ENCODE results near the gene BACH2. TPM values are rescaled to one million over a fixed set of nuclear protein-coding genes. Genes with fewer than 3 reads are reported as not detected.

The BACH2 gene
- 0.84 and 3.7 TPM in 2 replicates for total RNA-seq

DNA sequence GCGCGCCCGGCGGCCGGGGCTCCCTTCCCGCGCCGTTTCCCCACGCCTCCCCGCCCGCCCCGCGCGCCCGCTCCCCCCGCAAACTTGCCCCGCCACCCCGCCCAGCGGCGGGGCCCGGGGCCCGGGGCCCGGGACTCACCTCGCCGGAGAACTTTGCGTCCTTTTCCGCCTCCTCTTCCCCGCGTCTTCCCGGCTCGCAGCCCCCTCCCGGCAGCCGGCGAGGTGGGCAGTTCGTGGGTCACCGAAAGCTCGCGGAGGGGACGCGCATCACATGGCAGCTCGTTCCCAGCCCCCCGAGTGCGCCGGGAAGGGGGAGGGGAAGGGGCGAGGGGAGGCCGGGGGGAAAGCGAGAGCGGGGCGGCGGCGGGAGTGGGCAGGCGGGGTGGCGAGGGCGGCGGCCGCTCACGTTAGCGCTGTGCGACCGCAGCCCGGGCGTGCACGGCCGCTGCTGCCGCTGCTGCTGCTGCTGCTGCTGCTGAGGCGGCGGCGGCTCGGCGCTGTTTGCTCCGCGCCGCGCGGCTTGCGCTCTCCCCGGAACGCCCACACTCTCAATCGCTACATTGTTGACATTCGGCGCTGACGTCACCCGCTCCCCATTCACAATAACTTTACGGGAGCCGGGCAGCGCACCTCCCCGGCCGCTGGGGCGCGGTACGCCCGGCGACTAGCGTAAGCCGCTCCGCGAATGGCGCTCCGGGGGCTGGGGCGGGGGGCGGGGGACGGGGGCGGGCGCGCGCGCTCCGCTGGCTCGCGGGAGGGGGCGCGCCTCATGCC is at the start of gene BACH2:
Gene BACH2 (minus strand): TSS at position 503 of the 774 bp plus-strand sequence. CDS start 287,999 bp downstream, outside the sequence.

DNA sequence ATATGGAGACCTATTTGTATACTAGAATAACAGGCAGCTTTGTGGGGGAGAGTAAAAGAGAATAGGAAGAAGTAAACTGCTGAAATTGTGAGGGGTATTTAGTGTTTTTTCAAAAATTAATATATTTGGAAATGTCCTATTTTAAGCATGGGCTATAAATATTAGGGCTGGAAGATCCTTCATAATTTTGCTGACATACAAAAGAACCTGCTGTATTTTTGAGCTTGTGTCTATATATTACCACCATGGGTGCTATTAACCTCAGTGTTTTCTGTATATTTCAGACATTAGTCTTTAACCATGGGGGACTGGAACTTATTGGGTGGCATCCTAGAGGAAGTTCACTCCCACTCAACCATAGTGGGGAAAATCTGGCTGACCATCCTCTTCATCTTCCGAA is 402.5 kb downstream of the BACH2 start, which contains the start of gene GJA10:
Gene GJA10 (plus strand): TSS at position 301 of the 400 bp plus-strand sequence. CDS start 0 bp downstream, at position 301.

All from hair follicular keratinocyte (primary cell).